NOMO-1 treated with DMSO at 0.1 percent for 48 hours (cell line): ENCODE data around the gene SRCAP.
"Not testable (repeated sequence)": the region's sequence is repeated elsewhere in the genome, so short reads cannot be mapped to it uniquely, and the experiment has no call there.

ENCODE experiments used
- DNase-seq: peaks from one replicate; lab custom pipeline; 2025; ENCODE audit not compliant: unreplicated experiment; lab: John Stamatoyannopoulos, UW

The SRCAP gene

GRCh38 chr16:30697264-30698138 is 1.5 kb upstream of the SRCAP start:
- peak; percentile 97 for DNase-seq

GRCh38 chr16:30698139-30698815 is 694 bp upstream of the SRCAP start:
- peak; percentile 73 for DNase-seq

- DNase-seq = no peak
Observed at GRCh38 chr16:30699615-30700099, 686 bp downstream of the SRCAP start.

- no peak for DNase-seq
Observed at GRCh38 chr16:30700491-30700890, 1.5 kb downstream of the SRCAP start.

GRCh38 chr16:30700971-30701370 is 2.0 kb downstream of the SRCAP start:
- DNase-seq = no peak

DNA sequence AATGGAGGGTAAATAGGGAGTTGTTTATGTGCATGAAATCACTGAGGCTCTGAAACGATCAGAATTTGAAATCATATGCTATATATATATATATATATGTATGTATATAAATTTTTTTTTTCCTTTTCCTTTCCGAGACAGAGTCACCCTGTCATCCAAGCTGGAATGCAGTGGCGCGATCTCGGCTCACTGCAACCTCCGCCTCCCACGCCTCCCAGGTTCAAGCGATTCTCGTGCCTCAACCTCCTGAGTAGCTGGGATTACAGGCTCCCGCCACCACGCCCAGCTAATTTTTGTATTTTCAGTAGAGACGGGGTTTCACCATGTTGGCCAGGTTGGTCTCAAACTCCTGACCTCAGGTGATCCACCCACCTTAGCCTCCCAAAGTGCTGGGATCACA is 4.1 kb downstream of the SRCAP start:
- DNase-seq = not testable (repeated sequence)

DNA sequence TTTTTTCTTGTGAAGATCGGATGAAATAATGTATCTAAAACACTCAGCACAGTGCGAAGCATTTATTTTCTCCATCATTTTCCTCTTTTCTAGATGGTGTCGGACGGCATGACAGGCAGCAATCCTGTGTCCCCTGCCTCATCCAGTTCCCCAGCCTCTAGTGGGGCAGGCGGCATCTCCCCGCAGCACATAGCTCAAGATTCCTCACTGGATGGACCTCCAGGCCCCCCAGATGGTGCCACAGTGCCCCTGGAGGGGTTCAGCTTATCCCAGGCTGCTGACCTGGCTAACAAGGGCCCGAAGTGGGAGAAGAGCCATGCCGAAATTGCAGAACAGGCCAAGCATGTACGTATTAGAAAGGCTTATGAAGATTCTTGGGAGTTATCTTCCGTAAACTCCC is 5.0 kb downstream of the SRCAP start:
- DNase-seq = no peak

- no peak for DNase-seq
Observed at GRCh38 chr16:30706046-30706445, 7.1 kb downstream of the SRCAP start.

DNA sequence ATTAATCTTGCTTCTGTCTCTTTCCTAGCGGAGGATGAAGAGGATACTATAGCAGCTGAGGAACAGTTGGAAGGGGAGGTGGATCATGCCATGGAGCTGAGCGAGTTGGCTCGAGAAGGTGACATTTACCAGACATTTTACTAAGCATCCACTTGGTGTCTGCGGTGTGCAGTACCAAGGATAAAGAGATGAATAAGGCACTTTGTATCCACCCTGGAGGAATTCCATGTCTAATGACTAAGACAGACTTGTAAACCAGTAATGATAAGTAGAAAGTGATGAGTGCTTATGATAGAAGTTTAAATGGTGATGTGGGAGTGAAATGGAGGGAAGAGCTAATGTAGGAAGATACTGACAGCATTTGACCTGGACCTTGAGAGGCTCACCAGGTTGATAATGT is 12.0 kb downstream of the SRCAP start:
- DNase-seq = no peak

DNA sequence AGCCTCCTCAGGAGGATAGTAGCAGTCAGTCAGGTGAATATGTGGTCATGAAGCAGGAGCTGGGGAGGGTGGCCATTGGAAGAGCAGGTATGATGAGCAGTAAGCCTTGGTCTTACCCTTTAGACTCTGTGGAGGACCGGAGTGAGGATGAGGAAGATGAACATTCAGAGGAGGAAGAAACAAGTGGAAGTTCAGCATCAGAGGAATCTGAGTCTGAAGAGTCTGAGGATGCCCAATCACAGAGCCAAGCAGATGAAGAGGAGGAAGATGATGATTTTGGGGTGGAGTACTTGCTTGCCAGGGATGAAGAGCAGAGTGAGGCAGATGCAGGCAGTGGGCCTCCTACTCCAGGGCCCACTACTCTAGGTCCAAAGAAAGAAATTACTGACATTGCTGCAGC is 12.7 kb downstream of the SRCAP start:
- no peak for DNase-seq

- DNase-seq = peak; percentile 66
Observed at GRCh38 chr16:30715750-30716445, 16.9 kb downstream of the SRCAP start.

DNA sequence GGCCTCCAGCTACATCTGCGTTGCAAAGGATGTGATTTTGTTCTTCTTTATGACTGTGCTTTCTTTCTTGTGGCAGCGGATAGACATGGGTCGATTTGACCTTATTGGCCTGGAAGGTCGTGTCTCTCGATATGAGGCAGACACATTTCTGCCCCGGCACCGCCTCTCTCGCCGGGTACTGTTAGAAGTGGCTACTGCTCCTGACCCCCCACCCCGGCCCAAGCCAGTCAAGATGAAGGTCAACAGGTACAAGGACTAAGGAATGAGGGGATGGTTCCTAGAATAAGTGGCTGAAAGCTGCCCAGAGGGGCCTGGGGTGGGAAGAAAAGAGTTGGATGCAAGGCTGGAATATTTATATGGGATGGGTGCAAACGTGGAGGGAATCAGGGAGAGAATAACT is 21.1 kb downstream of the SRCAP start:
- DNase-seq = no peak

GRCh38 chr16:30720694-30721093 is 21.7 kb downstream of the SRCAP start:
- no peak for DNase-seq

GRCh38 chr16:30721167-30721566 is 22.2 kb downstream of the SRCAP start:
- no peak for DNase-seq

DNA sequence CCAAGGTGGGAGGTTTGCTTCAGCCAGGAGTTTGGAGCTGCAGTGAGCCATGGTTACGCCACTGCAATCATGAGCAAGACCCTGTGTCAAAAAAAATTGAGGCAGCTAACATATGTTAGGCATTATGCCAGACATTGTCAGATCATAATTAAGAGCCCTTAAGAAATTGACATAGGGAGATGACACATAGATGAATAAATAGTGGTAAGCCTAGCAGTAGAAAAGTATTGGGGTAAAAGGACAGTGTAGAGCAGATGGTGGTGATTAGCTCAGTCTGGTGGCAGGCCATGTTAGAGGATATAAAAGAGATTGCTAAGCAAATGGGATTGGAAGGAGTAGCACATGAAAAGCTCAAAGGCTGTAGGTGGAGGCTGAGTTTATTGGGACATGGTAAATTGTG is 22.6 kb downstream of the SRCAP start:
- DNase-seq = no peak

GRCh38 chr16:30722443-30722842 is 23.5 kb downstream of the SRCAP start:
- no peak for DNase-seq

GRCh38 chr16:30722916-30723315 is 23.9 kb downstream of the SRCAP start:
- DNase-seq = no peak

DNA sequence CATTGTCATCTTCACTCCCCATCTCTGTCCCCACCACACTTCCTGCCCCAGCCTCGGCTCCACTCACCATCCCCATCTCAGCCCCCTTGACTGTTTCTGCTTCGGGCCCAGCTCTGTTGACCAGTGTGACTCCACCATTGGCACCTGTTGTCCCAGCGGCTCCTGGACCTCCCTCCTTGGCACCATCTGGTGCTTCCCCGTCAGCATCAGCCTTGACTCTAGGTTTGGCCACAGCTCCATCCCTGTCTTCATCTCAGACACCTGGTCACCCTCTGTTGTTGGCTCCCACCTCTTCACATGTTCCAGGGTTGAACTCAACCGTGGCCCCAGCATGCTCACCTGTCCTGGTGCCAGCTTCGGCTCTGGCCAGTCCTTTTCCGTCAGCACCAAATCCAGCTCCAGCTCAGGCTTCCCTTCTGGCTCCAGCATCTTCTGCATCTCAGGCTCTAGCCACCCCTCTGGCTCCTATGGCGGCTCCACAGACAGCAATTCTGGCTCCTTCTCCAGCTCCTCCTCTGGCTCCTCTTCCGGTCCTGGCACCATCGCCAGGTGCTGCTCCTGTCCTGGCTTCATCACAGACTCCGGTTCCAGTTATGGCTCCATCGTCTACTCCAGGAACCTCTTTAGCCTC is 24.9 kb downstream of the SRCAP start:
- DNase-seq = no peak

- DNase-seq = peak; percentile 84
Observed at GRCh38 chr16:30724641-30725417, 25.9 kb downstream of the SRCAP start.

DNA sequence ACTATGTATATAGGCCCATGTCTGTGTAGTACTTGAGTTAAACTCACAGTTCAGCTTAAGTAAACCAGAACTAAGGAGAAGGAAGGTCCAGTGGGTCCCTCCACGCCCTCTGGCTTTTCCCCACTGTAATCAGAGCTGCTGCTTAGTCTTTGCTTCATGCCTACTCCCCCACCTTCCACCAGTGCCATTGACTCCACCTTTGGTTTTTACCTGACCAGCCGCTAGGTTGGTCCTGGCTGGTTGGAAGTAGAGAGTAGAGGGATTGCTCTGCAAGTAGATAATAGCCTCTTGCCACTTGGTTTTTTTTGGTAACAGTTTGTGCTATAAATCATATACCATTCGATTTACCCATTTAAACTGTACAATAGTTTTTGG is 26.4 kb downstream of the SRCAP start:
- no peak for DNase-seq

DNA sequence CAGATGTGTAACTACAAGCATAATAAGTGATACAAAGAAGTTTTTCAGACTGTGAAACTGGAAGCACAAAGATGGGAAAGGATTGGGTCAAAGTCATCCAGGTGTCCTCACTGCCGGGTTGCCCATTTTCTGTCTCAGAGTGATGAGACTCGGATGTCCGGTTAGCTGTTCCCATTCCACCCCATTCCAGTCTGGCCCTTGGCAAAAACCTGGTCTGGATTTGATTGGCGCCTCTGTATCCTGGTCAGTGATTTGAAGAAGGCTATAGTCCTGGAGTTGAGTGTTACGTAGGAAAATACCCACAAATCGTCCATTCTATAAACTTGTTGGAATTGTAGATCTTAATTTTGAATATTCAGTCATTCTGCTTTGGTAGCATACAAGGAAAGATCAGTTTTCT is 29.4 kb downstream of the SRCAP start:
- DNase-seq = no peak
